NK-92 treated with Interleukin-12 subunit alpha and Interleukin-12 subunit beta, amount 100 ng/mL, for 24 hours (cell line): ENCODE measurements around the gene DUSP7.

ENCODE experiments used
- DNase-seq: peaks from one replicate; lab custom pipeline; 2025; lab: John Stamatoyannopoulos, UW

The DUSP7 gene

GRCh38 chr3:52067526-52067925 is 11.2 kb upstream of the DUSP7 start:
- DNase-seq: no peak

DNA sequence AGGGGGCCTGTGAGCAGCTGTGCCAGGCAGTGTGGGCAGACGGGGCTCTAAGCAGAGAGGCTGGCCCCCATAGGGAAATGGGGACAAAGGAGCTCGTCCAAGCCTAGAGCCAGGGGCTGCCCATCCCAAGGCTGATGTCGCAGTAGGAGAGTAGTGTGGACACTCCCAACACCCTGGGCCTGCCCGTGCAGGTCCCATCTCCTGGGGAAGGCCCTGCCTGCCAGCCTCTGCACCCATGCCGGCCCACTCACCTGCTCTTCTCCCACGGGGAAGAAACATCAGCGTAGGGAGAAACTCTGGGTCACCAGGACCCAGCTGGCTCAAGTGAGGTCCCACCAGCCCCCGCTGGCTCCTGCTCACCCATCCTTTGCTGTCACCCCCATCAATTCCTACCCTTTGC is 10.7 kb upstream of the DUSP7 start:
- no peak for DNase-seq

DNA sequence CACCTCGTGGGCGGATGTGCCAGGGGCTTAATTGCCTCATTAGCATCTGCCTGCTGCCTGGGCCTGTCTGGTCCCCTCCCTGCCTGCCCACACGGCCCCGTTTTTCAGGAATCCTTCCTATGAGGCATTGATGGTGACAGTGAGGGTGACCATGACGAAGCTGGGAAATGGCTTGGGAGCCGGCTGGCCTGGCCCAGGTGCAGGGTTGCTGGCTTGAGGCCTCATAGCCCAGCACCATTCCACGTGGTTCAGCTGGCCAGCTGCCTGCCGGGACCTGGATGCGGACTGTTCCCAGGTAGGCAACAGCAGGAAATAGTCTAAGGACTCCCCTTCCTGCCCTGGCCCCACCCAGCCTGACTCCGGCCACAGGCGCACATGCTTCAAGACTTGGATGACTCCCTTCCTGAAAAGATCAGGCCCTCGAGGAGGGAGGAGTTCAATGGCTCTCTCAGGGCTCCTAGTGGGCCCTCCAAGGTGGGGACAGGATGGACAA is 8.9 kb upstream of the DUSP7 start:
- no peak for DNase-seq

- no peak for DNase-seq
These were observed 8.2 kb upstream of the DUSP7 start for GRCh38 chr3:52064561-52064960.

DNA sequence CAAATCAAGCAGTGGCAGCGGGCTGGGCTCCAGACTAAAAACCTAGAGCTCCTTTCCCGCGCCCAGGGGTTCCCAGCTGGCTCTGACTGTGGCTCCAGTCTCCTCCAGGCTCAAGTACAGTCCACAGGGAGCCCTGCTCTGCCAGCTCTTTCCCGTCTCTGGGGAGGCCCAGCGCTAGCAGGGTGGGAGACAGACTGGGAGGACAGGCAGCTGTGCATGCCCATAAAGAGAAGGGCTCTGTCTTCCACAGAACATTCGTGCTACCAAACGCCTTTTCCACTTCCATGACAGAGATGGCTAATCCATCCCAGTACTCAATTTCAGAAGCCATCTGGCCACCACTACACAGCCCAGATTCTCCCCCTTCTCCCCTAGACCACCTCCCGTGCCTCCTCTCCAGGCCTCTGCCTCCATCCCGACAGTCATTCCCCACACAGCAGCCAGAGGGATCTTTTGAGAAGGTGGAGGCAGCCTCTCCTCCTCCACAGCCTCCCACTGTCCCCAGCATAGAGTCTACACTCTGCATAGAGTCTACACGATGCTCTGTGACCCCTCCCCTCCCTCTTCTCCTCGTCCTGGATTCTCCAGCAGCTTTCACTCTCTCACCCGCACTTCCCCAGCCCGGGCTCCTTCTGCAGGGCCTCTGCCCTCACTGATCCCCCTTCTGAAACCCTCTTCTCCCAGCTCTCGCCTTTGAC is 6.8 kb upstream of the DUSP7 start:
- DNase-seq: no peak

GRCh38 chr3:52062505-52062904 is 6.1 kb upstream of the DUSP7 start:
- peak; percentile 36 for DNase-seq

DNA sequence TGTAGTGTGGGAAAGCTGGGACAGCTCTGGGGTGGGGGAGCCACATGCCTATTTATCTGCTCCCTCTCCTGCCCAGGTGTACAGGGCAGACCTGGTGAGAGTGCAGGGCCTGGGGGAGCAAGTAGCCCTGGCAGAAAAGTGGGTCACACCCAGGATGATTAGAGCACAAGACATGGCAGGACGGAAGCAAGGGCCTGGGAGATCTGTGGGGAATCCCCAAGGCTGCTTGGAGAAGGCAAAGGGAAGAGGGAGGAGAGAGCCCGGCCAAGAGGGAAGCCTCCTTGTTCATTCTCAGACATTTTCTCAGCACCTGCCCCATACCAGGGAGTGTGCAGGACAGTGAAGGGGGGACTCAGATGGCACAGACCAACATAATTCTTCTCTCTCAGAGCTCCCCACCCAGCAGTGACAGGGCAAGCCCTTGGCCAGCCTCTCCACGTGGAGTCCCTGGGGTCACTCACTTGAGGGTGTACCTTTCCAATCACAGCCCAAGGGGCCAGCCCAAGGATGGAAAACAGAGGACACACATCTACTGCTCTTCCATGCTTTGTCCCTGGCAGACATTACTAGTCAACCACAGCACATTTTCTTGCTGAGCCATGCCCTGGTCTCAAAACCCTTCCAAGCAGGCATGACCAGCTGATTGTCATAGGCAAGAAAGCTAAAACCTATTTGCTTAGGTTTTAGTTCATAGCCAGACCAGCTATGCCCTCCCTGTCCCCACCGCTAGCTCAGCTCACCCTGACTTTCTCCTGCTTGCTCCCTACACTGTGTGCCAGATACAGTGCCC is 4.9 kb upstream of the DUSP7 start:
- DNase-seq: no peak

- DNase-seq: no peak
These were observed 3.4 kb upstream of the DUSP7 start for GRCh38 chr3:52059781-52060180.

- no peak for DNase-seq
These were observed 1.6 kb upstream of the DUSP7 start for GRCh38 chr3:52057812-52058495.

DNA sequence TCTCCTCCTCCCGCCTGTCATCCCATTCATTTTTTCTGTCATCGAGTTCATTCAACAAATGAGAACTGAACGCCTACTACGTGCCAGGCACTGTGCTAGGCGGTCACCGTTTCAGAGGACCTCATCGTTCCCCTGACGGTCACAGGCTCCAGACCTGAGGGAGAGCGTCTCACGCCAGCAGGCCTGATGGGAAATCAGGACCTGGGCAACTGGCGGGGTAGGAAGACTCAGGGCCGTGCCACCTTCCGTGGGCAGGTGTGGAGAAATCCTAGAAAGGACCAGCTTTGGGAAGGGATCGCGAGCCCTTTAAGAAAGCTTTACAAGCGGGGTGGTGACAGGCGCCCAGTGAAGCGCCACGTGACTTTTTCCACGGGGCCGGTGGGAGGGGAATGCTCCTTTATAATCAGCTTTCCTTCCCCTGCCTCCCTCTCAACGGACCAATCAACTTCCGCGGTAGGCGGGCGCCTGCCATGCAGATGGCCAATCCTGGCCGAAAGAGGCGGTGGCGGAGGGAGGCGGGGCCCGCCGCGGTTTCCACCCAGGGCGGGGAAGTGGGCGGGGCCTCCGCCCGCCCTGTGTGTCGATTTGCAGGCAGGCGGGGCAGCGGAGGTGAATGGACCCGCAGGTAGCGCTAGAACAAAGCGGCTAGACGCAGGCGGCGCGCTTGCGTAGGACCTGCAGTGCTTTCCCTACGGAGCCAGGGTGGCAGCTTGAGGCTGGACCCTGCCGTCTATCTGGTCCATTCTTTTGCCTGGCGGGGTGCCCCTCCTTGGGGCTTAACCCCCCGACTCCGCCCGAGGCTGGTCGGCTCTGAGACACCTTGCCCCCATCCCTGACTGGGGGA is 819 bp upstream of the DUSP7 start:
- peak; percentile 97 for DNase-seq

GRCh38 chr3:52055537-52056351 is 627 bp downstream of the DUSP7 start:
- DNase-seq: no peak

DNA sequence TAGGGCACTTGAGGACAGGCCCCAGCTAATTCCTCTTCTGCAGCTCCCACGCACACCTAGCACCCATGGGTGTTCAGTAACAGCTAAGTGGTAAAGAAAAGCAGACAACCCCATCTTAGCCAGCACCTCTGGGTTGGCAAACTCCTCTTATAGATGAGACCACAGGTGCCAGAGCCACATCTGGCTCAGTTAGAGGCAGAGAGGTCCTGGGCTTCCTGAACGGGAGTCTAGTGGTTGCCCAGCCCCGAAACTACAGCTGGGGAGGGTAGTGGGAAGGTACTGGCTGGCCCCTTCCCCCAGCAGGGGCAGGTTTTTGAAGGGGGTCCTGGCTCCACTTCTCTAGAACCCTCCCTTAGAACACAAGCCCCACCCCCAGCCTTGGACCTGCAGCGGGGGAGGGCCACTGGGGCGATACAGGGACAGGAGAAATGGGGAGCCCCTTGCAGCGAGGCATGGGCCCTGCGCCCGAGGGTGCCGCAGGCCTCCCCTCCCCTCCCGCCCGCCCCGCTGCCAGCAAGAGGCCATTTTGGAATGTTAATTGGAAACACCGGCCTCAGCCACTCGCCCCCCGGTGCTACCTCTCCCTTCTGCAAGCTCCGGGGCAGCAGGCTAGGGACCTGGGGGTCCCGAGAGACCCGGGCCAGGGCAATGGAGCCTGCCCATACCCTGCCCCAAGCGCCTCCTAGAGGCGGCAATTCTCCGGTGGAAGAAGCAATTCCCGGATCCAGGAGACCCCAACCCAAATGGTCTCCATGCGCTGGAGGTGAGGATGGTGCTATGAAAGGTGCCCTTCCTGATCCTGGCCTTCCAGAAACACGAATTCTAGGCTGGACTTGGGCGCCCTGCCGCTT is 1.5 kb downstream of the DUSP7 start:
- DNase-seq: no peak

DNA sequence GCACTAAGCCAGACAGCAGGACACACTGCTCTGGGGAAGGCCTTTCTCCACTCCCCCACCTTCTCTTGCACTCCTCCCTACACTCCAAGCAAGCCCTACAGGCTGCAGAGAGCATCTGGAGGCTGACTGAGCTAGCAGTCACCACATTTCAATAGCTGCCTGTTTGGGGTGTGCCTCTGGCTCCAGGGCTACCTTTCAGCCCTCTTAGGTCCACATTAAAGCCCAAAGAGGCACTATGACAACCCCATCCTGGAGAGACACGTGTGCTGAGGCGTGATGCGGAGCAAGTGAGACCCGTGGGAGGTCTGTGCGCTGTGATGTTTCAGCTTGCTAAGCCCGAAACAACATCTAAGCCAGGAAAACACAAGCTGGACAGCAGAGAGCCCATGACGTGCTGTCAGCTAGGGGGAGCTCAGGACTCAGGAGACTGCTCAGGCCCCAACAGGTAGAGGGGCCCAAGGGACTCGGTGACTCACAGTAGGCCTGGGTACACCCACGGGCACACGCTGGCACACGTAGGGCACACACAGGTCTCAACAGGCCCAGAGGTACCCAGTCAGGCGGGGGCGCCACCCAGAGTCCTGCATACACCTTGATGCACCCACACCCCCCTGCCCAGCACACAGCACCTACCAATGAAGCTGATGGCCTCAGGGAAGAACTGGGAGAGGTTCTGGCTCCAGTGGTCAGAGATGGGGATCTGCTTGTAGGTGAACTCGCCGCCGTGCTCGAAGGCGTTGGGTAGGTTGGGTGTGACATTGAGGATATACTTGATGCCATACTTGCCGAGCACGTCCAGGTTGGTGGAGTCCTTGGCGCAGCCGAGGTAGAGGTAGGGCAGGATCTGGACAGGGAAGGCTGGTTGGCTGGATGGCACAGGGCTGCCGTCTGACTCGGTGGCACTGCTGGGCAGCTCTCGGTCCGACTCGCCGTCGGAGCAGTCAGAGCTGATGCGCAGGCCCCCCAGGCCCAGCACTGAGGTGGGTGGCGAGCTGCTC is 2.8 kb downstream of the DUSP7 start:
- no peak for DNase-seq

- no peak for DNase-seq
These were observed 3.5 kb downstream of the DUSP7 start for GRCh38 chr3:52052831-52053306.

DNA sequence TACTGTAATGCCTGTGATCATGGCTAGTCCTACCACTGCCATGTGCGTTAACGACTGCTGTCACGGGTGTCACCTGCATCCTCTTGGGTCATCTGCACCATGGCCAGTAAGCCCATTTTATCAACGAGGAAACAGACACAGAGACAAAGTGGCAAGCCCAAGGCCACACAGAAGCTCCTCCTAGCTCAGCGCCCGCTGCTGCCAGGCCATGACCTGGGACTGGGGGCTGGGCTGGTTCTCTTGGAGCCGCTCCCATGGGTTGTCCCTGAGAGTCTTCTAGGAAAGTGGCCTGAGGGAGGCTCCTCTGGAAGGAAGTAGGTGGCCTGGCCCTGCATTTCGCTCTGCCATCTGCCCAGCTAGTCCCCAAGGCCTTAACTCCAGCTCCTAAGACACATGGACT is 4.9 kb downstream of the DUSP7 start:
- no peak for DNase-seq

DNA sequence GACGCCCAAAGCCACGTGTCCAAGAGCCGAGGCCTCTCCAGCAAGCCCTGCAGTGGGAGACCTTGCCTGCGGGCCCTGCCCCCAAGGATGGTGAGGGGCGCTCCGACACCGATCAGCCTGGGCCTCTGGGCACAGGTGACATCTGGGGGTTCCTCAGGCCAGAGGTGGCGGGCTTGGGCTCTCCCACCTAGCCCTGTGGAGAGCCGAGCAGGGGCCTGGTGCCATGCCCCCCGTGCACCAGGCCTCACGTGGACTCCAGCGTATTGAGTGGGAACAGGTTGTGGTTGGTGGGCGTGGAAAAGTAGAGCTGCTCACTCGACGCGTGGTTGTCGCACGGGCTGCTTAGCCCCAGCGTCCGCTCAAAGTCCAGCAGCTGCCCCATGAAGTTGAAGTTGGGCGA is 5.8 kb downstream of the DUSP7 start:
- DNase-seq: no peak

- no peak for DNase-seq
These were observed 6.9 kb downstream of the DUSP7 start for GRCh38 chr3:52049503-52049902.

GRCh38 chr3:52047295-52047960 is 8.9 kb downstream of the DUSP7 start:
- DNase-seq: no peak
